ENCODE measurements around the gene UGGT2.
"Not testable (repeated sequence)": the region's sequence is repeated elsewhere in the genome, so short reads cannot be mapped to it uniquely, and the experiment has no call there.

Gene UGGT2

GRCh38 chr13:95800436-95800835, 252.8 kb downstream of the UGGT2 start:
- no peaks in the 10 kb centered on the region for H3K36me3 ChIP-seq (ENCODE audit: control insufficient read depth, insufficient read depth, low read length)
- H3K27ac ChIP-seq (ENCODE audit: low read depth, low read length), result no peak overlapping the region
- H3K4me1 ChIP-seq (ENCODE audit: control insufficient read depth, insufficient read depth, low read length), result no peaks in the 10 kb centered on the region
- no peak overlapping the region for H3K9ac ChIP-seq (ENCODE audit: low read length)
- H3K27me3 ChIP-seq (ENCODE audit: control insufficient read depth, insufficient read depth, low read length), result no peaks in the 10 kb centered on the region
- no peaks in the 10 kb centered on the region; the same call in 1 of the 2 replicates for H3K9me3 ChIP-seq (ENCODE audit: control insufficient read depth, insufficient read depth, low read depth, low read length)
- no peak overlapping the region for H3K4me3 ChIP-seq (ENCODE audit: low read depth, low read length)

GRCh38 chr13:95797016-95797415, 256.2 kb downstream of the UGGT2 start:
- no peaks in the 10 kb centered on the region for H3K4me1 ChIP-seq (ENCODE audit: control insufficient read depth, insufficient read depth, low read length)
- no peak overlapping the region for H3K27ac ChIP-seq (ENCODE audit: low read depth, low read length)
- no peaks in the 10 kb centered on the region for H3K9me3 ChIP-seq (ENCODE audit: control insufficient read depth, insufficient read depth, low read depth, low read length)
- no peaks in the 10 kb centered on the region for H3K27me3 ChIP-seq (ENCODE audit: control insufficient read depth, insufficient read depth, low read length)
- H3K9ac ChIP-seq (ENCODE audit: low read length), result no peak overlapping the region
- no peak overlapping the region for H3K4me3 ChIP-seq (ENCODE audit: low read depth, low read length)
- peaks cover under 1% of the 10 kb centered on the region; the same call in 1 of the 2 replicates for H3K36me3 ChIP-seq (ENCODE audit: control insufficient read depth, insufficient read depth, low read length)

GRCh38 chr13:95793781-95794180, 259.4 kb downstream of the UGGT2 start:
- Histone ChIP-seq H3K9ac (ENCODE audit: low read length) (no peak overlapping the region), H3K4me1 (ENCODE audit: control insufficient read depth, insufficient read depth, low read length) (no peaks in the 10 kb centered on the region), H3K27ac (ENCODE audit: low read depth, low read length) (no peak overlapping the region), H3K4me3 (ENCODE audit: low read depth, low read length) (no peak overlapping the region), H3K36me3 (ENCODE audit: control insufficient read depth, insufficient read depth, low read length) (peaks cover 22% of the 10 kb centered on the region), H3K9me3 (ENCODE audit: control insufficient read depth, insufficient read depth, low read depth, low read length) (0 out of 2 replicates have a peak, but pooled peaks cover 3% of the 10 kb centered on the region), H3K27me3 (ENCODE audit: control insufficient read depth, insufficient read depth, low read length) (no peaks in the 10 kb centered on the region)

GRCh38 chr13:95793018-95793555, 260.1 kb downstream of the UGGT2 start:
- H3K4me3 ChIP-seq (ENCODE audit: low read depth, low read length), result no peak overlapping the region
- no peak overlapping the region for H3K27ac ChIP-seq (ENCODE audit: low read depth, low read length)
- H3K36me3 ChIP-seq (ENCODE audit: control insufficient read depth, insufficient read depth, low read length), result peaks cover 24% of the 10 kb centered on the region

GRCh38 chr13:95791084-95791722, 262.0 kb downstream of the UGGT2 start:
- Histone ChIP-seq H3K27ac (ENCODE audit: low read depth, low read length) (no peak overlapping the region), H3K27me3 (ENCODE audit: control insufficient read depth, insufficient read depth, low read length) (no peaks in the 10 kb centered on the region), H3K9me3 (ENCODE audit: control insufficient read depth, insufficient read depth, low read depth, low read length) (0 out of 2 replicates have a peak, but pooled peaks cover 3% of the 10 kb centered on the region), H3K9ac (ENCODE audit: low read length) (no peak overlapping the region), H3K4me1 (ENCODE audit: control insufficient read depth, insufficient read depth, low read length) (no peaks in the 10 kb centered on the region), H3K4me3 (ENCODE audit: low read depth, low read length) (no peak overlapping the region), H3K36me3 (ENCODE audit: control insufficient read depth, insufficient read depth, low read length) (peaks cover 24% of the 10 kb centered on the region)

More at GRCh38 chr13:95793018-95793555, 260.1 kb downstream of the UGGT2 start:
- no peak overlapping the region for H3K9ac ChIP-seq (ENCODE audit: low read length)
- no peaks in the 10 kb centered on the region for H3K4me1 ChIP-seq (ENCODE audit: control insufficient read depth, insufficient read depth, low read length)
- H3K27me3 ChIP-seq (ENCODE audit: control insufficient read depth, insufficient read depth, low read length), result no peaks in the 10 kb centered on the region
- 0 out of 2 replicates have a peak, but pooled peaks cover 3% of the 10 kb centered on the region for H3K9me3 ChIP-seq (ENCODE audit: control insufficient read depth, insufficient read depth, low read depth, low read length)

- H3K9me3 ChIP-seq (ENCODE audit: control insufficient read depth, insufficient read depth, low read depth, low read length); H3K4me3 ChIP-seq (ENCODE audit: low read depth, low read length); H3K27me3 ChIP-seq (ENCODE audit: control insufficient read depth, insufficient read depth, low read length); H3K4me1 ChIP-seq (ENCODE audit: control insufficient read depth, insufficient read depth, low read length); H3K9ac ChIP-seq (ENCODE audit: low read length); H3K27ac ChIP-seq (ENCODE audit: low read depth, low read length): not testable (repeated sequence)
- H3K36me3 ChIP-seq (ENCODE audit: control insufficient read depth, insufficient read depth, low read length), result peaks cover 24% of the 10 kb centered on the region
These were observed 263.9 kb downstream of the UGGT2 start for GRCh38 chr13:95789315-95789714.

GRCh38 chr13:95788100-95788463, 265.1 kb downstream of the UGGT2 start:
- Histone ChIP-seq H3K36me3 (ENCODE audit: control insufficient read depth, insufficient read depth, low read length) (peaks cover 24% of the 10 kb centered on the region), H3K9ac (ENCODE audit: low read length) (no peak overlapping the region)

GRCh38 chr13:95787356-95788099, 265.7 kb downstream of the UGGT2 start:
- no peak overlapping the region for H3K9ac ChIP-seq (ENCODE audit: low read length)
- H3K27ac ChIP-seq (ENCODE audit: low read depth, low read length), result no peak overlapping the region
- 0 out of 2 replicates have a peak, but pooled peaks cover 3% of the 10 kb centered on the region for H3K9me3 ChIP-seq (ENCODE audit: control insufficient read depth, insufficient read depth, low read depth, low read length)
- H3K36me3 ChIP-seq (ENCODE audit: control insufficient read depth, insufficient read depth, low read length), result peaks cover 24% of the 10 kb centered on the region
- H3K4me3 ChIP-seq (ENCODE audit: low read depth, low read length), result no peak overlapping the region
- H3K4me1 ChIP-seq (ENCODE audit: control insufficient read depth, insufficient read depth, low read length), result no peaks in the 10 kb centered on the region
- H3K27me3 ChIP-seq (ENCODE audit: control insufficient read depth, insufficient read depth, low read length), result no peaks in the 10 kb centered on the region

More at GRCh38 chr13:95788100-95788463, 265.1 kb downstream of the UGGT2 start:
- no peak overlapping the region for H3K27ac ChIP-seq (ENCODE audit: low read depth, low read length)
- H3K9me3 ChIP-seq (ENCODE audit: control insufficient read depth, insufficient read depth, low read depth, low read length), result 0 out of 2 replicates have a peak, but pooled peaks cover 3% of the 10 kb centered on the region
- no peaks in the 10 kb centered on the region for H3K27me3 ChIP-seq (ENCODE audit: control insufficient read depth, insufficient read depth, low read length)
- no peak overlapping the region for H3K4me3 ChIP-seq (ENCODE audit: low read depth, low read length)
- H3K4me1 ChIP-seq (ENCODE audit: control insufficient read depth, insufficient read depth, low read length), result no peaks in the 10 kb centered on the region

GRCh38 chr13:95784900-95785290, 268.3 kb downstream of the UGGT2 start:
- no peak overlapping the region for H3K4me3 ChIP-seq (ENCODE audit: low read depth, low read length)
- no peak overlapping the region for H3K27ac ChIP-seq (ENCODE audit: low read depth, low read length)
- H3K9me3 ChIP-seq (ENCODE audit: control insufficient read depth, insufficient read depth, low read depth, low read length), result 0 out of 2 replicates have a peak, but pooled peaks cover 3% of the 10 kb centered on the region
- no peaks in the 10 kb centered on the region for H3K4me1 ChIP-seq (ENCODE audit: control insufficient read depth, insufficient read depth, low read length)
- H3K36me3 ChIP-seq (ENCODE audit: control insufficient read depth, insufficient read depth, low read length), result peaks cover 8% of the 10 kb centered on the region
- no peak overlapping the region for H3K9ac ChIP-seq (ENCODE audit: low read length)
- H3K27me3 ChIP-seq (ENCODE audit: control insufficient read depth, insufficient read depth, low read length), result no peaks in the 10 kb centered on the region

GRCh38 chr13:95784161-95784899, 268.9 kb downstream of the UGGT2 start:
- peaks cover 5% of the 10 kb centered on the region; the same call in 1 of the 2 replicates for H3K36me3 ChIP-seq (ENCODE audit: control insufficient read depth, insufficient read depth, low read length)
- H3K4me3 ChIP-seq (ENCODE audit: low read depth, low read length), result no peak overlapping the region
- H3K9ac ChIP-seq (ENCODE audit: low read length), result no peak overlapping the region
- 0 out of 2 replicates have a peak, but pooled peaks cover 2% of the 10 kb centered on the region for H3K9me3 ChIP-seq (ENCODE audit: control insufficient read depth, insufficient read depth, low read depth, low read length)
- no peak overlapping the region for H3K27ac ChIP-seq (ENCODE audit: low read depth, low read length)
- H3K27me3 ChIP-seq (ENCODE audit: control insufficient read depth, insufficient read depth, low read length), result no peaks in the 10 kb centered on the region
- H3K4me1 ChIP-seq (ENCODE audit: control insufficient read depth, insufficient read depth, low read length), result no peaks in the 10 kb centered on the region

Data from HUES6 (cell line).